ENCODE measurements around the gene OR9Q1. TPM values are rescaled to one million over a fixed set of nuclear protein-coding genes. Genes with fewer than 3 reads are reported as not detected.

OR9Q1 gene
- total RNA-seq, 1 experiment from 2014 or later: not detected

- no peaks in the 10 kb centered on the region for H4K20me1 ChIP-seq (ENCODE audit: low read length)
- no peak overlapping the region for H3K4me2 ChIP-seq (ENCODE audit: low read length)
- ChIA-PET POLR2A (ENCODE audit: unreplicated experiment) (no interaction called here), CTCF (no interaction called here)
- no peak overlapping the region for H3K27ac ChIP-seq (ENCODE audit: low read length)
- no peak overlapping the region for H3K9ac ChIP-seq (ENCODE audit: low read length)
- H2AFZ ChIP-seq (ENCODE audit: low read length): no peak overlapping the region
- H3K36me3 ChIP-seq (ENCODE audit: low read depth, low read length): no peaks in the 10 kb centered on the region
- no peaks in the 10 kb centered on the region for H3K4me1 ChIP-seq (ENCODE audit: insufficient read depth, low read length)
- peaks cover 54% of the 10 kb centered on the region for H3K27me3 ChIP-seq (ENCODE audit: low read length)
- H3K79me2 ChIP-seq (ENCODE audit: low read length): no peaks in the 10 kb centered on the region
- H3K4me3 ChIP-seq (ENCODE audit: low read length): no peak overlapping the region
- no peak for TF ChIP-seq EZH2 (IDR thresholded peaks at IDR 0.05; ENCODE audit: low read length, unreplicated experiment)
- no peak for ATAC-seq
- BruUV-seq (replicated peaks): no TSS peak
- H3K9me3 ChIP-seq (ENCODE audit: low read length): no peaks in the 10 kb centered on the region
- intact Hi-C loops (cut with micrococcal nuclease): no loop called here
- DNase-seq: no peak
- no peaks in the 10 kb centered on the region for H3F3A ChIP-seq (ENCODE audit: low read length, unreplicated experiment)
- H3K9me2 ChIP-seq (replicated peaks; ENCODE audit: low read length): no peaks in the 10 kb centered on the region
Measured at GRCh38 chr11:58043379-58043778, 19.7 kb downstream of the OR9Q1 start.

- Histone ChIP-seq H2AFZ (ENCODE audit: low read length) (no peak overlapping the region), H3K9ac (ENCODE audit: low read length) (no peak overlapping the region), H3K9me3 (ENCODE audit: low read length) (no peaks in the 10 kb centered on the region), H3K79me2 (ENCODE audit: low read length) (no peaks in the 10 kb centered on the region), H3K4me2 (ENCODE audit: low read length) (no peak overlapping the region), H3K4me1 (ENCODE audit: insufficient read depth, low read length) (no peaks in the 10 kb centered on the region), H3K27ac (ENCODE audit: low read length) (no peak overlapping the region), H3K36me3 (ENCODE audit: low read depth, low read length) (no peaks in the 10 kb centered on the region), H4K20me1 (ENCODE audit: low read length) (no peaks in the 10 kb centered on the region), H3K9me2 (replicated peaks; ENCODE audit: low read length) (no peaks in the 10 kb centered on the region), H3K4me3 (ENCODE audit: low read length) (no peak overlapping the region), H3K27me3 (ENCODE audit: low read length) (peaks cover 54% of the 10 kb centered on the region), H3F3A (ENCODE audit: low read length, unreplicated experiment) (no peaks in the 10 kb centered on the region)
- ChIA-PET CTCF (no interaction called here), POLR2A (ENCODE audit: unreplicated experiment) (no interaction called here)
- BruUV-seq (replicated peaks): no TSS peak
- DNase-seq (no peak), ATAC-seq (no peak)
- intact Hi-C loops (cut with micrococcal nuclease): no loop called here
- TF ChIP-seq EZH2phosphoT487 (IDR thresholded peaks at IDR 0.05; ENCODE audit: borderline replicate concordance, low read length) (no peak), EZH2 (IDR thresholded peaks at IDR 0.05; ENCODE audit: low read length, unreplicated experiment) (no peak), CTCF (conservative IDR thresholded peaks at IDR 0.05; ENCODE audit: low read depth, low read length) (no peak)
Measured at GRCh38 chr11:58046231-58046630, 22.6 kb downstream of the OR9Q1 start.

- Histone ChIP-seq H3K9me3 (ENCODE audit: low read length) (no peaks in the 10 kb centered on the region), H3K4me2 (ENCODE audit: low read length) (no peak overlapping the region), H3K27me3 (ENCODE audit: low read length) (peaks cover 50% of the 10 kb centered on the region), H3K36me3 (ENCODE audit: low read depth, low read length) (no peaks in the 10 kb centered on the region), H3K9me2 (replicated peaks; ENCODE audit: low read length) (no peaks in the 10 kb centered on the region), H2AFZ (ENCODE audit: low read length) (no peak overlapping the region), H3K27ac (ENCODE audit: low read length) (no peak overlapping the region), H3K4me1 (ENCODE audit: insufficient read depth, low read length) (no peaks in the 10 kb centered on the region), H3K9ac (ENCODE audit: low read length) (no peak overlapping the region), H4K20me1 (ENCODE audit: low read length) (no peaks in the 10 kb centered on the region), H3K79me2 (ENCODE audit: low read length) (no peaks in the 10 kb centered on the region), H3F3A (ENCODE audit: low read length, unreplicated experiment) (no peaks in the 10 kb centered on the region), H3K4me3 (ENCODE audit: low read length) (no peak overlapping the region)
- no peak for ATAC-seq
- TF ChIP-seq CTCF (conservative IDR thresholded peaks at IDR 0.05; ENCODE audit: low read depth, low read length): no peak
- no peak for TF ChIP-seq EZH2phosphoT487 (IDR thresholded peaks at IDR 0.05; ENCODE audit: borderline replicate concordance, low read length)
- TF ChIP-seq EZH2 (IDR thresholded peaks at IDR 0.05; ENCODE audit: low read length, unreplicated experiment): no peak
- no TSS peak for BruUV-seq (replicated peaks)
- CTCF ChIA-PET: interaction anchor here (0.7 kb wide), 1 partner anchor 238 kb away, joined by 4 read pairs; no protein-coding TSS in a partner anchor
- intact Hi-C loops (cut with micrococcal nuclease): no loop called here
- POLR2A ChIA-PET (ENCODE audit: unreplicated experiment): no interaction called here
- no peak for DNase-seq
Measured at GRCh38 chr11:58047818-58048217, 24.1 kb downstream of the OR9Q1 start.
